ENCODE results near the gene FNIP2.
"Not testable (repeated sequence)": the region's sequence is repeated elsewhere in the genome, so short reads cannot be mapped to it uniquely, and the experiment has no call there.

The FNIP2 gene

GRCh38 chr4:158894826-158895225 lies 126.0 kb downstream of the FNIP2 start:
- H3K27me3 ChIP-seq (ENCODE audit: control insufficient read depth, insufficient read depth, low read length): no peaks in the 10 kb centered on the region
- H3K9me3 ChIP-seq (ENCODE audit: control insufficient read depth, insufficient read depth, low read length): no peaks in the 10 kb centered on the region
- H3K36me3 ChIP-seq (ENCODE audit: control insufficient read depth, insufficient read depth, low read length): no peaks in the 10 kb centered on the region
- H3K4me3 ChIP-seq (ENCODE audit: low read depth, low read length): no peak overlapping the region
- H3K9ac ChIP-seq (ENCODE audit: low read depth, low read length): no peak overlapping the region
- no peaks in the 10 kb centered on the region for H3K4me1 ChIP-seq (ENCODE audit: control insufficient read depth, insufficient read depth, low read length)

GRCh38 chr4:158895797-158896576 lies 127.2 kb downstream of the FNIP2 start:
- no peak overlapping the region for H3K9ac ChIP-seq (ENCODE audit: low read depth, low read length)
- H3K27me3 ChIP-seq (ENCODE audit: control insufficient read depth, insufficient read depth, low read length): no peaks in the 10 kb centered on the region
- no peak overlapping the region for H3K4me3 ChIP-seq (ENCODE audit: low read depth, low read length)
- H3K4me1 ChIP-seq (ENCODE audit: control insufficient read depth, insufficient read depth, low read length): no peaks in the 10 kb centered on the region
- no peaks in the 10 kb centered on the region for H3K9me3 ChIP-seq (ENCODE audit: control insufficient read depth, insufficient read depth, low read length)
- H3K36me3 ChIP-seq (ENCODE audit: control insufficient read depth, insufficient read depth, low read length): no peaks in the 10 kb centered on the region

GRCh38 chr4:158896577-158897238 lies 127.9 kb downstream of the FNIP2 start:
- not testable (repeated sequence) for H3K27me3 ChIP-seq (ENCODE audit: control insufficient read depth, insufficient read depth, low read length); H3K9ac ChIP-seq (ENCODE audit: low read depth, low read length); H3K36me3 ChIP-seq (ENCODE audit: control insufficient read depth, insufficient read depth, low read length); H3K4me1 ChIP-seq (ENCODE audit: control insufficient read depth, insufficient read depth, low read length); H3K4me3 ChIP-seq (ENCODE audit: low read depth, low read length); H3K9me3 ChIP-seq (ENCODE audit: control insufficient read depth, insufficient read depth, low read length)

GRCh38 chr4:158900408-158900807 lies 131.6 kb downstream of the FNIP2 start:
- not testable (repeated sequence) for H3K9ac ChIP-seq (ENCODE audit: low read depth, low read length)

GRCh38 chr4:158902280-158903078 lies 133.7 kb downstream of the FNIP2 start:
- H3K4me1 ChIP-seq (ENCODE audit: control insufficient read depth, insufficient read depth, low read length); H3K36me3 ChIP-seq (ENCODE audit: control insufficient read depth, insufficient read depth, low read length); H3K9me3 ChIP-seq (ENCODE audit: control insufficient read depth, insufficient read depth, low read length); H3K4me3 ChIP-seq (ENCODE audit: low read depth, low read length); H3K27me3 ChIP-seq (ENCODE audit: control insufficient read depth, insufficient read depth, low read length): not testable (repeated sequence)
- peak overlapping the region; percentile 50 for H3K9ac ChIP-seq (ENCODE audit: low read depth, low read length)

More at GRCh38 chr4:158900408-158900807, 131.6 kb downstream of the FNIP2 start:
- H3K9me3 ChIP-seq (ENCODE audit: control insufficient read depth, insufficient read depth, low read length); H3K4me3 ChIP-seq (ENCODE audit: low read depth, low read length); H3K36me3 ChIP-seq (ENCODE audit: control insufficient read depth, insufficient read depth, low read length); H3K27me3 ChIP-seq (ENCODE audit: control insufficient read depth, insufficient read depth, low read length); H3K4me1 ChIP-seq (ENCODE audit: control insufficient read depth, insufficient read depth, low read length): not testable (repeated sequence)

- Histone ChIP-seq H3K36me3 (ENCODE audit: control insufficient read depth, insufficient read depth, low read length) (no peaks in the 10 kb centered on the region), H3K4me3 (ENCODE audit: low read depth, low read length) (no peak overlapping the region), H3K27me3 (ENCODE audit: control insufficient read depth, insufficient read depth, low read length) (no peaks in the 10 kb centered on the region), H3K9me3 (ENCODE audit: control insufficient read depth, insufficient read depth, low read length) (no peaks in the 10 kb centered on the region), H3K4me1 (ENCODE audit: control insufficient read depth, insufficient read depth, low read length) (peaks cover 4% of the 10 kb centered on the region), H3K9ac (ENCODE audit: low read depth, low read length) (peak overlapping the region; percentile 50)
Observed at GRCh38 chr4:158903079-158903456, 134.2 kb downstream of the FNIP2 start.

GRCh38 chr4:158903472-158904043 lies 134.7 kb downstream of the FNIP2 start:
- no peaks in the 10 kb centered on the region for H3K9me3 ChIP-seq (ENCODE audit: control insufficient read depth, insufficient read depth, low read length)
- no peak overlapping the region for H3K4me3 ChIP-seq (ENCODE audit: low read depth, low read length)
- no peaks in the 10 kb centered on the region for H3K27me3 ChIP-seq (ENCODE audit: control insufficient read depth, insufficient read depth, low read length)
- H3K9ac ChIP-seq (ENCODE audit: low read depth, low read length): no peak overlapping the region
- H3K4me1 ChIP-seq (ENCODE audit: control insufficient read depth, insufficient read depth, low read length): peaks cover 4% of the 10 kb centered on the region
- H3K36me3 ChIP-seq (ENCODE audit: control insufficient read depth, insufficient read depth, low read length): no peaks in the 10 kb centered on the region

GRCh38 chr4:158904815-158905214 lies 136.0 kb downstream of the FNIP2 start:
- peaks cover 4% of the 10 kb centered on the region for H3K4me1 ChIP-seq (ENCODE audit: control insufficient read depth, insufficient read depth, low read length)
- no peaks in the 10 kb centered on the region for H3K27me3 ChIP-seq (ENCODE audit: control insufficient read depth, insufficient read depth, low read length)
- no peaks in the 10 kb centered on the region for H3K9me3 ChIP-seq (ENCODE audit: control insufficient read depth, insufficient read depth, low read length)

GRCh38 chr4:158906073-158906472 lies 137.2 kb downstream of the FNIP2 start:
- no peak overlapping the region for H3K4me3 ChIP-seq (ENCODE audit: low read depth, low read length)
- no peaks in the 10 kb centered on the region for H3K27me3 ChIP-seq (ENCODE audit: control insufficient read depth, insufficient read depth, low read length)
- H3K9ac ChIP-seq (ENCODE audit: low read depth, low read length): no peak overlapping the region
- no peaks in the 10 kb centered on the region for H3K36me3 ChIP-seq (ENCODE audit: control insufficient read depth, insufficient read depth, low read length)
- H3K9me3 ChIP-seq (ENCODE audit: control insufficient read depth, insufficient read depth, low read length): no peaks in the 10 kb centered on the region
- H3K4me1 ChIP-seq (ENCODE audit: control insufficient read depth, insufficient read depth, low read length): peaks cover 4% of the 10 kb centered on the region

More at GRCh38 chr4:158904815-158905214, 136.0 kb downstream of the FNIP2 start:
- H3K4me3 ChIP-seq (ENCODE audit: low read depth, low read length): no peak overlapping the region
- H3K36me3 ChIP-seq (ENCODE audit: control insufficient read depth, insufficient read depth, low read length): no peaks in the 10 kb centered on the region
- H3K9ac ChIP-seq (ENCODE audit: low read depth, low read length): no peak overlapping the region

- Histone ChIP-seq H3K4me3 (ENCODE audit: low read depth, low read length) (no peak overlapping the region), H3K4me1 (ENCODE audit: control insufficient read depth, insufficient read depth, low read length) (no peaks in the 10 kb centered on the region), H3K36me3 (ENCODE audit: control insufficient read depth, insufficient read depth, low read length) (no peaks in the 10 kb centered on the region), H3K27me3 (ENCODE audit: control insufficient read depth, insufficient read depth, low read length) (no peaks in the 10 kb centered on the region), H3K9ac (ENCODE audit: low read depth, low read length) (no peak overlapping the region), H3K9me3 (ENCODE audit: control insufficient read depth, insufficient read depth, low read length) (no peaks in the 10 kb centered on the region)
Observed at GRCh38 chr4:158912390-158912789, 143.6 kb downstream of the FNIP2 start.

GRCh38 chr4:158912806-158913205 lies 144.0 kb downstream of the FNIP2 start:
- no peaks in the 10 kb centered on the region for H3K36me3 ChIP-seq (ENCODE audit: control insufficient read depth, insufficient read depth, low read length)
- no peaks in the 10 kb centered on the region for H3K4me1 ChIP-seq (ENCODE audit: control insufficient read depth, insufficient read depth, low read length)
- H3K4me3 ChIP-seq (ENCODE audit: low read depth, low read length): no peak overlapping the region
- no peak overlapping the region for H3K9ac ChIP-seq (ENCODE audit: low read depth, low read length)
- H3K27me3 ChIP-seq (ENCODE audit: control insufficient read depth, insufficient read depth, low read length): no peaks in the 10 kb centered on the region
- no peaks in the 10 kb centered on the region for H3K9me3 ChIP-seq (ENCODE audit: control insufficient read depth, insufficient read depth, low read length)

All from iPS-15b (cell line).